HUES64 (cell line): ENCODE measurements around the gene MYZAP.

Experiments used
- H3K27ac ChIP-seq: 2 replicates; pipeline ENCODE4 v1.7.0; 2013; ENCODE audit warnings: low read depth, low read length, inconsistent platforms
- H3K27me3 ChIP-seq: 2 replicates; pipeline ENCODE4 v1.6.1; 2013; ENCODE audit warnings: mild to moderate bottlenecking, low read length; ENCODE audit not compliant: insufficient read depth
- H3K36me3 ChIP-seq: 2 replicates; pipeline ENCODE4 v1.6.1; 2013; ENCODE audit warnings: mild to moderate bottlenecking, low read length; ENCODE audit not compliant: insufficient read depth
- H3K4me1 ChIP-seq: 2 replicates; pipeline ENCODE4 v1.6.1; 2013; ENCODE audit warnings: mild to moderate bottlenecking, low read length, moderate library complexity; ENCODE audit not compliant: insufficient read depth
- H3K4me3 ChIP-seq: 2 replicates; pipeline ENCODE4 v1.5.1; 2013; ENCODE audit warnings: mild to moderate bottlenecking, low read length, moderate library complexity
- H3K9ac ChIP-seq: 2 replicates; pipeline ENCODE4 v1.6.1; 2013; ENCODE audit warnings: mild to moderate bottlenecking, low read depth, low read length
- H3K9me3 ChIP-seq: 2 replicates; pipeline ENCODE4 v1.6.1; 2013; ENCODE audit warnings: low read depth, low read length; ENCODE audit not compliant: insufficient read depth
- WGBS: fragments of 150-250, 120-280 bp; methylation state at CpG from one replicate; pipeline ENCODE4 v1.1.7; 2013; ENCODE audit warnings: missing lambda C conversion rate; 5-methylcytosine and 5-hydroxymethylcytosine counted together

MYZAP gene

GRCh38 chr15:57662802-57663201 is 71.1 kb downstream of the MYZAP start:
- 92% methylated on average over 1 of the region's 1 CpG for WGBS
- Histone ChIP-seq H3K36me3 (no peaks in the 10 kb centered on the region), H3K9ac (no peak overlapping the region)

GRCh38 chr15:57663262-57663661 is 71.6 kb downstream of the MYZAP start:
- Histone ChIP-seq H3K27ac (no peak overlapping the region), H3K4me3 (no peak overlapping the region), H3K9me3 (no peaks in the 10 kb centered on the region), H3K4me1 (no peaks in the 10 kb centered on the region), H3K9ac (no peak overlapping the region), H3K36me3 (no peaks in the 10 kb centered on the region), H3K27me3 (no peaks in the 10 kb centered on the region)
- WGBS = 92% methylated on average over 2 of the region's 2 CpGs

More at GRCh38 chr15:57662802-57663201, 71.1 kb downstream of the MYZAP start:
- Histone ChIP-seq H3K4me3 (no peak overlapping the region), H3K9me3 (no peaks in the 10 kb centered on the region), H3K4me1 (no peaks in the 10 kb centered on the region), H3K27ac (no peak overlapping the region), H3K27me3 (no peaks in the 10 kb centered on the region)

- H3K36me3 ChIP-seq = no peaks in the 10 kb centered on the region
- H3K9ac ChIP-seq = no peak overlapping the region
- H3K9me3 ChIP-seq = no peaks in the 10 kb centered on the region
- H3K27ac ChIP-seq = no peak overlapping the region
- WGBS = 87% methylated on average over 2 of the region's 2 CpGs
- H3K4me1 ChIP-seq = no peaks in the 10 kb centered on the region
- H3K27me3 ChIP-seq = no peaks in the 10 kb centered on the region
- no peak overlapping the region for H3K4me3 ChIP-seq
Observed at GRCh38 chr15:57665194-57665593, 73.5 kb downstream of the MYZAP start.

- no peak overlapping the region for H3K4me3 ChIP-seq
- no peak overlapping the region for H3K27ac ChIP-seq
- 89% methylated on average over 4 of the region's 4 CpGs for WGBS
- H3K36me3 ChIP-seq = no peaks in the 10 kb centered on the region
- no peaks in the 10 kb centered on the region for H3K9me3 ChIP-seq
- H3K27me3 ChIP-seq = no peaks in the 10 kb centered on the region
- no peak overlapping the region for H3K9ac ChIP-seq
- no peaks in the 10 kb centered on the region for H3K4me1 ChIP-seq
Observed at GRCh38 chr15:57665939-57666338, 74.2 kb downstream of the MYZAP start.

- Histone ChIP-seq H3K4me3 (no peak overlapping the region), H3K4me1 (no peaks in the 10 kb centered on the region), H3K9me3 (no peaks in the 10 kb centered on the region), H3K36me3 (no peaks in the 10 kb centered on the region), H3K27me3 (no peaks in the 10 kb centered on the region), H3K27ac (no peak overlapping the region), H3K9ac (no peak overlapping the region)
- WGBS = 81% methylated on average over 9 of the region's 10 CpGs
Observed at GRCh38 chr15:57667171-57667849, 75.6 kb downstream of the MYZAP start.

- Histone ChIP-seq H3K36me3 (no peaks in the 10 kb centered on the region), H3K9ac (no peak overlapping the region), H3K27ac (no peak overlapping the region), H3K4me1 (no peaks in the 10 kb centered on the region), H3K4me3 (no peak overlapping the region), H3K9me3 (no peaks in the 10 kb centered on the region), H3K27me3 (no peaks in the 10 kb centered on the region)
- 91% methylated on average over 4 of the region's 4 CpGs for WGBS
Observed at GRCh38 chr15:57668016-57668415, 76.3 kb downstream of the MYZAP start.

- no peaks in the 10 kb centered on the region for H3K27me3 ChIP-seq
- no peak overlapping the region for H3K4me3 ChIP-seq
- no peaks in the 10 kb centered on the region for H3K4me1 ChIP-seq
- WGBS = no CpG with 5 or more reads among the region's 1 CpG
- H3K9ac ChIP-seq = no peak overlapping the region
- no peaks in the 10 kb centered on the region for H3K9me3 ChIP-seq
- no peaks in the 10 kb centered on the region for H3K36me3 ChIP-seq
- H3K27ac ChIP-seq = no peak overlapping the region
Observed at GRCh38 chr15:57671636-57672035, 79.9 kb downstream of the MYZAP start.

- WGBS = 94% methylated on average over 9 of the region's 9 CpGs
- Histone ChIP-seq H3K36me3 (no peaks in the 10 kb centered on the region), H3K4me3 (no peak overlapping the region), H3K27ac (no peak overlapping the region), H3K9me3 (no peaks in the 10 kb centered on the region), H3K27me3 (no peaks in the 10 kb centered on the region), H3K4me1 (no peaks in the 10 kb centered on the region), H3K9ac (no peak overlapping the region)
Observed at GRCh38 chr15:57675481-57676181, 83.9 kb downstream of the MYZAP start.

GRCh38 chr15:57676585-57676984 is 84.9 kb downstream of the MYZAP start:
- no peak overlapping the region for H3K9ac ChIP-seq
- H3K4me1 ChIP-seq = no peaks in the 10 kb centered on the region
- no peak overlapping the region for H3K4me3 ChIP-seq
- H3K36me3 ChIP-seq = no peaks in the 10 kb centered on the region
- WGBS = 98% methylated on average over 5 of the region's 5 CpGs
- H3K9me3 ChIP-seq = no peaks in the 10 kb centered on the region
- H3K27ac ChIP-seq = no peak overlapping the region
- H3K27me3 ChIP-seq = no peaks in the 10 kb centered on the region

- Histone ChIP-seq H3K9ac (no peak overlapping the region), H3K27ac (no peak overlapping the region), H3K9me3 (no peaks in the 10 kb centered on the region), H3K4me3 (no peak overlapping the region), H3K27me3 (no peaks in the 10 kb centered on the region), H3K4me1 (no peaks in the 10 kb centered on the region), H3K36me3 (no peaks in the 10 kb centered on the region)
- 94% methylated on average over 1 of the region's 3 CpGs for WGBS
Observed at GRCh38 chr15:57677204-57677603, 85.5 kb downstream of the MYZAP start.

GRCh38 chr15:57680021-57680420 is 88.3 kb downstream of the MYZAP start:
- H3K27me3 ChIP-seq = no peaks in the 10 kb centered on the region
- no peak overlapping the region for H3K27ac ChIP-seq
- H3K9ac ChIP-seq = no peak overlapping the region
- H3K4me3 ChIP-seq = no peak overlapping the region
- H3K36me3 ChIP-seq = no peaks in the 10 kb centered on the region
- no peaks in the 10 kb centered on the region for H3K9me3 ChIP-seq
- H3K4me1 ChIP-seq = no peaks in the 10 kb centered on the region
- 92% methylated on average over 1 of the region's 1 CpG for WGBS
